ENCODE data around the gene ZNF485. TPM values are rescaled to one million over a fixed set of nuclear protein-coding genes. Genes with fewer than 3 reads are reported as not detected.
"Not testable (repeated sequence)": the region's sequence is repeated elsewhere in the genome, so short reads cannot be mapped to it uniquely, and the experiment has no call there.

The ZNF485 gene
- polyA plus RNA-seq, 1 donor: 2.7 TPM

GRCh38 chr10:43605850-43606322 lies 352 bp upstream of the ZNF485 start:
- no peak for DNase-seq (ENCODE audit: low read depth)

- DNase-seq (ENCODE audit: low read depth): no peak
Observed at GRCh38 chr10:43607199-43607573, 948 bp downstream of the ZNF485 start.

GRCh38 chr10:43610636-43611035 lies 4.4 kb downstream of the ZNF485 start:
- DNase-seq (ENCODE audit: low read depth): no peak

- no peak for DNase-seq (ENCODE audit: low read depth)
Observed at GRCh38 chr10:43616697-43617370, 10.6 kb downstream of the ZNF485 start.

- DNase-seq (ENCODE audit: low read depth): no peak
Observed at GRCh38 chr10:43619368-43619767, 13.1 kb downstream of the ZNF485 start.

- DNase-seq (ENCODE audit: low read depth): no peak
Observed at GRCh38 chr10:43622038-43622437, 15.8 kb downstream of the ZNF485 start.

GRCh38 chr10:43623351-43623750 lies 17.1 kb downstream of the ZNF485 start:
- no peak for DNase-seq (ENCODE audit: low read depth)

GRCh38 chr10:43627942-43628341 lies 21.7 kb downstream of the ZNF485 start:
- DNase-seq (ENCODE audit: low read depth): no peak

- DNase-seq (ENCODE audit: low read depth): no peak
Observed at GRCh38 chr10:43628956-43629355, 22.7 kb downstream of the ZNF485 start.

- not testable (repeated sequence) for DNase-seq (ENCODE audit: low read depth)
Observed at GRCh38 chr10:43635816-43636215, 29.6 kb downstream of the ZNF485 start.

GRCh38 chr10:43640603-43641002 lies 34.4 kb downstream of the ZNF485 start:
- no peak for DNase-seq (ENCODE audit: low read depth)

- no peak for DNase-seq (ENCODE audit: low read depth)
Observed at GRCh38 chr10:43644252-43644651, 38.0 kb downstream of the ZNF485 start.

GRCh38 chr10:43645866-43646265 lies 39.6 kb downstream of the ZNF485 start:
- no peak for DNase-seq (ENCODE audit: low read depth)

GRCh38 chr10:43647576-43647975 lies 41.3 kb downstream of the ZNF485 start:
- DNase-seq (ENCODE audit: low read depth): no peak

GRCh38 chr10:43648095-43648397 lies 41.8 kb downstream of the ZNF485 start:
- no peak for DNase-seq (ENCODE audit: low read depth)

GRCh38 chr10:43648398-43649184 lies 42.4 kb downstream of the ZNF485 start, which contains the start of gene ZNF32:
ZNF32 (minus strand) TSS chr10:43648881; CDS start chr10:43646133, 2,748 bp downstream.
- DNase-seq (ENCODE audit: low read depth): peak; percentile 63

- no peak for DNase-seq (ENCODE audit: low read depth)
Observed at GRCh38 chr10:43649185-43649523, 42.9 kb downstream of the ZNF485 start.

- DNase-seq (ENCODE audit: low read depth): no peak
Observed at GRCh38 chr10:43653746-43654145, 47.5 kb downstream of the ZNF485 start.

GRCh38 chr10:43655311-43655710 lies 49.1 kb downstream of the ZNF485 start:
- no peak for DNase-seq (ENCODE audit: low read depth)

GRCh38 chr10:43658227-43658626 lies 52.0 kb downstream of the ZNF485 start:
- no peak for DNase-seq (ENCODE audit: low read depth)

- no peak for DNase-seq (ENCODE audit: low read depth)
Observed at GRCh38 chr10:43665054-43665453, 58.8 kb downstream of the ZNF485 start.

GRCh38 chr10:43666552-43666951 lies 60.3 kb downstream of the ZNF485 start:
- DNase-seq (ENCODE audit: low read depth): no peak

GRCh38 chr10:43667317-43667731 lies 61.1 kb downstream of the ZNF485 start:
- DNase-seq (ENCODE audit: low read depth): no peak
